Dedifferentiated amniotic fluid mesenchymal stem cell (primary cell): ENCODE results near the gene DEPDC7.
A peak's percentile ranks its signal among the peaks of the same experiment; 100 is the strongest.
"Not testable (repeated sequence)": the region's sequence is repeated elsewhere in the genome, so short reads cannot be mapped to it uniquely, and the experiment has no call there.

Experiments used
- DNase-seq: peaks from one replicate; pipeline ENCODE4 v3.0.0-alpha.2; 2016; ENCODE audit errors: extremely low spot score

The DEPDC7 gene

GRCh38 chr11:33025339-33025722 lies 9.7 kb downstream of the DEPDC7 start:
- DNase-seq: no peak

DNA sequence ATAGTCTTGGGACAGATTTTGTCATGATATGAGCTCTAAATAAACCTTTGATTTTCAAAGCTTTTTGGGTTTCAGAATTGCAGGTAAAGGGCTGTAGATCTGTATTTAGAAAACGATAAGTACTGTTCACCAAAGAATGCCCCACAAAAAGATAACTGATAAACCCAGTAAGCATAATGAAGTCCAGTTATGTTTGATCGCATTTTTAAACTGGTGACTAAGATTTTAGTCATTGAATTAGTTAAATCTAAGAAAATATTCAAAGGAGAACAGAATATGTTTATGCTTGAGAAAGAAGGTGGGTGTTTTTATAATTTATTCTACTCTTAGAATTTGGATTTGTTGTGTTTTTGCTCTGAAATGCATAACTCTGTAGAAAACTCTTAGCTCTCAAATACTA lies 11.6 kb downstream of the DEPDC7 start:
- no peak for DNase-seq

- DNase-seq: no peak
Measured at GRCh38 chr11:33027846-33028536, 12.3 kb downstream of the DEPDC7 start.

DNA sequence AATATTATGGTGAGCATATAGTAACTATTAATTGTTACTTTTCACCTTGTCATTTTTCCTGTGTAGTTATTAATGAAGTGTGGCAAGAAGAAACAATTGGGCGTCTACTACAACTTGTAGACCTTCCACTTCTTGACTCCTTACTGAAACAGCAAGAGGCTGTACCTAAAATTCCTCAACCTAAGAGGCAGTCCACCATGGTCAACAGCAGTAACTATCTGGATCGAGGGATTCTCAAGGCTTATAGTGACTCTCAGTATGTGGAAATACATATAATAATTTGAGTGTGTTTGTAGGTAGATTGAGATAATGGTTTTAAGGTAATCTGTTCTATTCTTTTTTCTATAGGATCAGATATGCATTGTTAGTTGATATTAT lies 12.8 kb downstream of the DEPDC7 start:
- no peak for DNase-seq

GRCh38 chr11:33029218-33029617 lies 13.5 kb downstream of the DEPDC7 start:
- not testable (repeated sequence) for DNase-seq

- DNase-seq: no peak
Measured at GRCh38 chr11:33033493-33033892, 17.8 kb downstream of the DEPDC7 start.

DNA sequence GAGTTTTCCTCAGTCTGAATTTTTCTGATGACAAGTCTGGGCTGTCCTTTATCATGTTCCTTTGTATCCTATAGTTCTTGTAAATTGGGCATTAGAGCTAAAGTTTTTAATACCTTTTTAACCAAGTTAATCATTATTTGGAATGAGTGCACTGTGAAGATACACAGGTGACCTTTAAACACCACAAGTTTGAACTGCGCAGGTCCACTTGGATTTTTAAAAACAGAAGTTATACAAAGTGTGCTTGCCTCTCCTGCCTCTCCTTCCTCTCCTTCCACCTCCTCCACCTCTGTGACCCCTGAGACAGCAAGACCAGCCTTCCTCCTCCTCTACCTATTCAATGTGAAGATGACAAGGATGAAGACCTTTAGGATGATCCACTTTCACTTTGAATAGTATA lies 19.3 kb downstream of the DEPDC7 start:
- DNase-seq: no peak

- DNase-seq: peak; percentile 65
Measured at GRCh38 chr11:33039274-33040032, 23.8 kb downstream of the DEPDC7 start, which contains the start of gene TCP11L1. TSS of gene TCP11L1 (plus strand) at chr11:33039572. CDS start at chr11:33043774, 4,202 bp downstream.

DNA sequence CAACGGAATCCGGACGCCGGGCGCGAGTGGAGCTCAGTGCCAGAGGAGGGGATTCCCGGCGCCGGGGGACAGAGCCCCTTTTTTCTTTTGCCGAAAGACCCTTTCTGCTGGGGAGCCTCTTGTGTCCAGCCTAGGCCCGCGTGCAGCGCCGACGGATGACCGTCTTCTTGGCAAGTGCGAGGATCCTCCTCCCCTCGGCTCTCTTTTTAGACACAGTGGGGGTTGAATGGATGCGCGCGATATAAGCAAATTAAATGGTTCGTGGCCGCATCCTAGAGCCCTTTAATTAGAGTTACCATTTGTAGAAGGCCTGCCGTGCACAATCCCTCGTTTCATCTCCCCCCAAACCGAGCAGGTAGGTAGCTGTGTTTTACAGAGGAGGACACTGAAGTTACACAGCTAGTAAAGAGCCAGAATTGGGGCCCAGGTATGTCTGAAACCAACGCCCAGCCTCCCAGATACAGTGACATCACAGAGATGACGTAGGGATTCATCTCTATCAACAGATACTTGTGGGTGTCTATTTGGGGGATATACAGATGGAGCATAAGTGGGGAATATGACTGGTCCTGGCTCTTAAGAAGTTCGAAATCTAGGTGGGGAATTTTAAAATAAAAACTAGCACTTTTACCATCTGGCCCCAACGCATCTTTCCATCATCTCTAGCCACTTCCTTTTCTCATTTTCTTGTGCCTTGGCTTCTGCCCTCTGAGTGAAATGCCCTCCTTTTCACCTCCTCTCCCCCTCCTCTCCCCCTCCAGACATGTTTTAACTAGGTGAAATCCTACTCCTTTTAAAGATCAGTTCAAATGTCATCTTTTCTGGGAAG lies 24.6 kb downstream of the DEPDC7 start:
- no peak for DNase-seq

DNA sequence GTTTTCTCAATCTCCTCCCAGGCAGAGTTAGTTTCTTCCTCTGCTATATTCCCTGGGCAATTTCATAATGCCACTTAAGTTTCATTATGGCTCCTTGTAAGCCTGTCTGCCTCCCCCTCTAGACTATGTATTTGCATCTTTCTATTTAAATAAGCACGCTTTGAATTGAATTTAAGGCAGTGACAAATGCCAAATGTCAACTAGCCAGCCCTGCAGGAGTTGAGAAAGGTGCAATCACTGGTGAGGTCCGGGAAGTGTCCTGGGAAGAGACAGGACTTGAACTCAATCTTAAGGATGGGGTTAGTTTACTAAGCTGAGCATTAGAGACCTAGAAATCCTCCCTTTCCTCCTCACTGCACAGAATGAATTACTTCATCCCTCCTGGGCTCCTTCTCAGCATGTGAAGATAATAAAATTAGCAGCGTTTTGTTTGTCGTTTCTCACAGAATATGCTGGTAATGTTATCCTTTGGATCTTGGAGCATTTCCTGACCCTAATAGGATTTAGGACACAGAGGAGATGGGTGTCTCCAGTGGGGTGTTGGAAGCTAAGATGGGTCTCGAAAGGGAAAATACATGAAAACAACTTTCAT lies 25.3 kb downstream of the DEPDC7 start:
- no peak for DNase-seq

- DNase-seq: no peak
Measured at GRCh38 chr11:33043221-33043830, 27.6 kb downstream of the DEPDC7 start.

DNA sequence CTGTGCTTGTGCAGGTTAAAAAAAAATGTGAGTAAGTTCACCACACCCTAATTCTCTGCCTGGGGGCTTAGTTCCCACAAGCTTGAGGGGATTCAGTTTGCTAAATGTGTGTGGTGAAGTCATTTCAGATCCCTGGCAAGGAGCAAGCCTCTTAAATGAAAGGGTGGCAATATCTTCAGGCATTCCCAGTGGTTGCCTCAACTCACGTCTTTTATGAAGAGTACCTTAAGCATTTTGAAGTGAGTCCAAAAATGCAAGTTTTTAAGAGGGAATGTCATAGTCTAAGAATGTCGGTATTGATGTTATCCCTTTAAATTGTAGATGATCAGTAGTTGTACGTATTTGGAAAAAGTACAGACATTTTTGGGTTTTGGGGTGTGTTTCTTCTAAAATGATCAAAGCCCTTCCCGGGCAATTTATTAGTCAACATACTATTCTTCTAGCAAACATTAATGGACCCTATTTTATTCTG lies 28.6 kb downstream of the DEPDC7 start:
- no peak for DNase-seq

DNA sequence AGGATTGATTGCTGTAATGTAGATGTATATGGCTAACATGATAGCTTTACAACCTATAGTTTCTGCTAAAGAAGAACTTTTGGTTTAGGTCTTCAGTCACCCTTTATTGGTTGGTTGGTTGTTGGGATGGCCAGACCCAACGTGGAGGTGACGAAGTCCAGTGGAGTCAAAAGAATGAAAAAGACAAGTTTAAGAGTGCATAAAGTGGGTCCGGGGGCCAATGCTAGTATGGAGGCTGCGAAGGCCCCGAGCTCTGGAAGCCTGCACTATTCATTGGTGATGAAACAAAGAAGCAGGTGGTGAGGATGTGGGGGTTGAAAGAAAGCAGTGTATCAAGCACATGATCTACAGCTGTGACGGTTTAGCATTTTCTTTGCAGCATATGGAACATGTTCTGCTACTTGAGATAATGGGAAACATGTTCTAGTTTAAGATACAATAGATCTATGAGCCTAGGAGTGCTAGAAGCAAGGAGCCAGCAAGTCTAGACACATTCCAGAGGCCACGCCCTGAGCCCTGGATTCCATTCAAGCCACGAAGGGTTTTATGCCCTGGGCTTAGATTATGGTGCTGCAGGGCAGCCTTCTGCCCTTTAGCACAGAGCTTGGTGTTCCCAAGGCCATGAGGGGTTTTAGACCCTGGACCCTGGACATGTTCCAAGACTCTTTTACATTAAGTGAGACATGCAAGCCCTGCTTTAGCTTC lies 30.0 kb downstream of the DEPDC7 start:
- no peak for DNase-seq

GRCh38 chr11:33048701-33049100 lies 33.0 kb downstream of the DEPDC7 start:
- not testable (repeated sequence) for DNase-seq

DNA sequence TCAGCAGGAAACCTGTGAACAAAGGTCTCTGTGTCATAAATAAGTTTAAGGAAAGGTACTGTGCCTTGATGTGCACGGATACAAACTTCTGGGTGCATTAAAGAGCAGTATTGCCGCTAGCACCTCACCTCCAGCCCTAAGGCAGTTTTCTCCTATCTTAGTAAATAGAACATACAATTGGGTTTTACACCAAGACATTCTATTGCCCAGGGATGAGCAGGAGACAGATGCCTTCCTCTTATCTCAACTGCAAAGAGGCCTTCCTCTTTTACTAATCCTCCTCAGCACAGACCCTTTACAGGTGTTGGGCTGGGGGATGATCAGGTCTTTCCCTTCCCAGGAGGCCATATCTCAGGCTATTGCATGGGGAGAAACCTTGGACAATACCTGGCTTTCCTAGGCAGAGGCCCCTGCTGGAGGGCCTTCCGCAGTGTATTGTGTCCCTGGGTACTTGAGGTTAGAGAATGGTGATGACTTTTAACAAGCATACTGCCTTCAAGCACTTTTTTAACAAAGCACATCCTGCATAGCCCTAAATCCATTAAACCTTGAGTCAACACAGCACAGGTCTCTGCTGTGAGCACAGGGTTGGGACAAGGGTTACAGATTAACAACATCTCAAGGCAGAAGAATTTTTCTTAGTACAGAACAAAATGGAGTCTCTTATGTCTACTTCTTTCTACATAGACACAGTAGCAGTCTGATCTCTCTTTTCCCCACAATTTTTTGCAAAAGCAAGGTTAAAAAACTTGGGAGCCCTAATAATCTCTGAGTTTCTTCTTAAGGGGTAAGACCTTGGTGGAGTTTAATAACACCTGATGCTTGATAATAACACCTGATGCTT lies 34.1 kb downstream of the DEPDC7 start:
- DNase-seq: not testable (repeated sequence)

- DNase-seq: no peak
Measured at GRCh38 chr11:33052231-33052630, 36.6 kb downstream of the DEPDC7 start.

DNA sequence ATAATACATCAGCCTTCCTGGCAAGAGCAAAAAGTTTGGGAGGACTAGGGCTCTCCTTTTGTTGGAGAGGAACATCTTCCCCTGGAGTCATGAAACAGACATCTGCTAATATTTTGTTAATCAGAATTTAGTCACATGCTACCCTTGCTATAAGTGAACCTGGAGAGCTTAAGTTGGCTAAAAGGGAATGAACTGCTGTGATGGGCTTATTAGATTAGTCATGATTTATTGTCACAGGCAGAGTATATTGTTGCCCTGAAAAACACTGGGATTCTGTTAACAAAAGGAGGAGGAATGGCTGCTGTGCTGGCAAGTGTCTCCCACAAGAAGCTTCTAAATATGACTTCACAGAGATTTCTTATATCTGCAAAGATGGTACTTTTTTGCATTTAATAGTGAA lies 39.7 kb downstream of the DEPDC7 start:
- DNase-seq: no peak

- no peak for DNase-seq
Measured at GRCh38 chr11:33057284-33057683, 41.6 kb downstream of the DEPDC7 start.

DNA sequence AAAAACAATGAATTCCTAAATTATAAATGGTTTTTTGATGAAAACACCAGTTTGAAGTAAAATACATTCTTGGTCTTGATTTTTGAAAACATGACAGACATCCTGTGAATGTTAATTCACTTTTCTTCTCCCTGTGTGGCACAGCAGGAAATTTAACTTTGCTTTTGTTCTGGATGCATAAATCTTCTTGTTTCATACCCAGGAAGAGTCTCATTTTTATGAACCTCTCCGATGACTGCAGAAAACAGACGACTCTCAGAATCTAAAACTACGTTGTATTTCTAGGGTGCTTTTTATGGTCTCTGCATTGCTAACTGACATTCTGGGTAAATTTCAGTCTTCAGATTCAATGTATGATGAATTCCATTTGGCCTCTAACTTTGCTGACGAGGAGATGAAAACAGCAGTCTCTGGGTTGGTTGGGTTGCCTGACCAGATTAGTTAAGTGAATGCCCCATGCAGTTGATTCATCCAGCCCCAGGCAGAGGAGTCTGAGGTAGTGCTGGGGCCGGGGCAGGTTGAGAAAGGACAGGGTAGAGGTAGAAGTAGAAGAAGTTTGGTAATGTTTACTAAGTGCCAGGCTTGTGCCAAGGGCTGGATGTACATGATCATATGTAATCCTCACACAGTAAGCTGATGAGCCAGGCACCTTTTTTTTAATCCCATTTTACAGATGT lies 43.8 kb downstream of the DEPDC7 start:
- no peak for DNase-seq
